CD14-positive monocyte (primary cell): ENCODE measurements around the gene LDLRAD4. TPM values are rescaled to one million over a fixed set of nuclear protein-coding genes. Genes with fewer than 3 reads are reported as not detected.
A peak's percentile ranks its signal among the peaks of the same experiment; 100 is the strongest.

Source experiments
- DNase-seq, 3 donors: peaks; one replicate each; pipeline ENCODE4 v3.0.0-alpha.2; 2011 to 2022
- H2AFZ ChIP-seq: 2 replicates; pipeline ENCODE4 v1.6.0; 2012; ENCODE audit warnings: mild to moderate bottlenecking, low read depth, low read length, inconsistent platforms; ENCODE audit not compliant: insufficient read depth, poor library complexity, severe bottlenecking
- H3K27ac ChIP-seq, 2 donors: 1 replicate in 1 of 2; 2 replicates in 1 of 2; pipeline ENCODE4 v1.5.1; 2012 to 2013; ENCODE audit warnings: low read length in 2 of 2, control low read depth in 1 of 2, inconsistent platforms in 1 of 2, low read depth in 1 of 2, mild to moderate bottlenecking in 1 of 2
- H3K27me3 ChIP-seq, 2 donors: one replicate each; pipeline versions ENCODE4 v1.6.0 to v1.6.1; 2011 to 2013; ENCODE audit warnings: low read length in 2 of 2; ENCODE audit not compliant: control insufficient read depth in 2 of 2, insufficient read depth in 2 of 2
- H3K36me3 ChIP-seq, 2 donors: replicated peaks in 1 of 2; 1 replicate in 1 of 2; 2 replicates in 1 of 2; pipeline versions ENCODE4 v1.5.1 to v1.6.1; 2012 to 2013; ENCODE audit warnings: low read length in 2 of 2, control low read depth in 1 of 2, inconsistent platforms in 1 of 2, mild to moderate bottlenecking in 1 of 2; ENCODE audit not compliant: insufficient read depth in 2 of 2, control insufficient read depth in 1 of 2
- H3K4me1 ChIP-seq, 2 donors: 1 replicate in 1 of 2; 2 replicates in 1 of 2; pipeline versions ENCODE4 v1.5.1 to v1.6.1; 2012 to 2013; ENCODE audit warnings: low read length in 2 of 2, control low read depth in 1 of 2, inconsistent platforms in 1 of 2, mild to moderate bottlenecking in 1 of 2, moderate library complexity in 1 of 2; ENCODE audit not compliant: insufficient read depth in 2 of 2, control insufficient read depth in 1 of 2
- H3K4me2 ChIP-seq: replicated peaks from 2 replicates; pipeline ENCODE3; 2012; ENCODE audit warnings: low read length, moderate library complexity, mild to moderate bottlenecking; ENCODE audit not compliant: poor library complexity, severe bottlenecking; ENCODE audit errors: extremely low read depth
- H3K4me3 ChIP-seq, 3 experiments: fragments of 200-600 bp in 1 of 3; sonication (generic) in 1 of 3; replicated peaks in 1 of 3; 1 replicate in 2 of 3; 2 replicates in 1 of 3; pipeline ENCODE4 v1.5.1; 2011 to 2013; ENCODE audit warnings: low read length in 3 of 3, mild to moderate bottlenecking in 3 of 3, control low read depth in 2 of 3, low read depth in 2 of 3, inconsistent platforms in 1 of 3, moderate library complexity in 1 of 3
- H3K79me2 ChIP-seq: 2 replicates; pipeline ENCODE4 v1.6.0; 2012; ENCODE audit warnings: mild to moderate bottlenecking, control low read depth, inconsistent platforms, low read length, moderate library complexity; ENCODE audit not compliant: insufficient read depth
- H3K9ac ChIP-seq: 2 replicates; pipeline ENCODE4 v1.6.0; 2017; ENCODE audit warnings: low read length, mild to moderate bottlenecking; ENCODE audit not compliant: insufficient read depth, poor library complexity, severe bottlenecking
- H3K9me3 ChIP-seq, 2 donors: replicated peaks in 1 of 2; 1 replicate in 1 of 2; 2 replicates in 1 of 2; pipeline versions ENCODE4 v1.5.1 to v1.6.1; 2012 to 2013; ENCODE audit warnings: low read length in 2 of 2, control low read depth in 1 of 2; ENCODE audit not compliant: control insufficient read depth in 1 of 2, insufficient read depth in 1 of 2
- H4K20me1 ChIP-seq: 2 replicates; pipeline ENCODE4 v1.6.0; 2012; ENCODE audit warnings: mild to moderate bottlenecking, low read length, control low read depth, moderate library complexity; ENCODE audit not compliant: insufficient read depth
- H3K27ac Mint-ChIP-seq, 7 donors: one replicate each; pipeline ENCODE4 v1.8.0; 2020; ENCODE audit warnings: mild to moderate bottlenecking in 7 of 7, mixed read lengths in 7 of 7, moderate library complexity in 6 of 7, inconsistent platforms in 2 of 7
- H3K27me3 Mint-ChIP-seq, 3 donors: one replicate each; pipeline ENCODE4 v1.8.0; 2021 to 2022; ENCODE audit warnings: low read depth in 3 of 3, mild to moderate bottlenecking in 3 of 3, mixed read lengths in 3 of 3, moderate library complexity in 3 of 3, inconsistent platforms in 1 of 3
- H3K36me3 Mint-ChIP-seq, 2 donors: one replicate each; pipeline ENCODE4 v1.8.0; 2020; ENCODE audit warnings: mixed read lengths in 2 of 2, inconsistent platforms in 1 of 2, mild to moderate bottlenecking in 1 of 2
- H3K4me1 Mint-ChIP-seq: one replicate; pipeline ENCODE4 v1.8.0; 2020; ENCODE audit warnings: mild to moderate bottlenecking, mixed read lengths
- H3K4me3 Mint-ChIP-seq, 2 donors: one replicate each; pipeline ENCODE4 v1.8.0; 2020; ENCODE audit warnings: mild to moderate bottlenecking in 2 of 2, mixed read lengths in 2 of 2, moderate library complexity in 1 of 2
- H3K9me3 Mint-ChIP-seq, 7 donors: one replicate each; pipeline ENCODE4 v1.8.0; 2020 to 2022; ENCODE audit warnings: mixed read lengths in 7 of 7, mild to moderate bottlenecking in 6 of 7, moderate library complexity in 6 of 7, inconsistent platforms in 2 of 7
- CTCF ChIP-seq: fragments of 200-600 bp; IDR thresholded peaks from one replicate; pipeline ENCODE4 v1.8.0; 2022; ENCODE audit warnings: antibody characterized with exemption, mild to moderate bottlenecking
- WGBS: methylation state at CpG from one replicate; pipeline ENCODE4 v1.1.5; 2013; ENCODE audit warnings: missing lambda C conversion rate; ENCODE audit not compliant: insufficient coverage; 5-methylcytosine and 5-hydroxymethylcytosine counted together
- intact Hi-C, 2 donors: fragments of 100-400 bp; cut with micrococcal nuclease; formaldehyde crosslinking; loops; one replicate each; pipeline versions ENCODE4 v1.15.0 to v1.15.1; 2023
- polyA plus RNA-seq, 3 donors: library from polyadenylated mRNA; depleted of rRNA in 1 of 3; unstranded in 2 of 3; stranded (reverse) in 1 of 3; fragments of 300-500 nt in 2 of 3; fragments of >200 nt in 1 of 3; fragmentation: Illumina TruSeq in 2 of 3; gene quantifications; 1 replicate in 2 of 3; 2 replicates in 1 of 3; pipeline ENCODE4 v1.2.3, GENCODE V29; 2012 to 2021

LDLRAD4 gene
- polyA plus RNA-seq, 3 donors, result 13.5 to 15.4 (median 13.8) TPM

- peak overlapping the region in 1 of 7 donors; percentile 62 for H3K27ac Mint-ChIP-seq
- TF ChIP-seq CTCF, result no peak
- H3K4me1 Mint-ChIP-seq, result peaks cover 15% of the 10 kb centered on the region
Measured at GRCh38 chr18:13628211-13628610, 409.7 kb downstream of the LDLRAD4 start.

GRCh38 chr18:13629841-13630715, 411.5 kb downstream of the LDLRAD4 start:
- WGBS, result 46% methylated on average over 5 of the region's 8 CpGs
- Mint-ChIP-seq H3K36me3 (peaks cover 14 to 21% of the 10 kb centered on the region in 2 donors), H3K27ac (peak overlapping the region in 6 of 7 donors; percentile 1 to 53 (median 42)), H3K4me1 (peaks cover 6% of the 10 kb centered on the region), H3K9me3 (peaks cover 4 to 16% (median 8%) of the 10 kb centered on the region in 7 donors), H3K4me3 (no peak overlapping the region), H3K27me3 (peaks cover 0 to 4% (median 3%) of the 10 kb centered on the region in 3 donors)
- Histone ChIP-seq H3K27me3 (no peaks in the 10 kb centered on the region), H3K4me3 (no peak overlapping the region), H3K4me2 (no peak overlapping the region), H3K36me3 (peaks cover 0 to 6% of the 10 kb centered on the region in 2 donors), H3K79me2 (no peaks in the 10 kb centered on the region), H3K9ac (no peak overlapping the region), H3K9me3 (peaks cover 5 to 20% of the 10 kb centered on the region in 2 donors), H2AFZ (no peak overlapping the region), H3K4me1 (peaks cover 0 to 4% of the 10 kb centered on the region in 2 donors), H3K27ac (no peak overlapping the region), H4K20me1 (no peaks in the 10 kb centered on the region)
- peak; percentile 84 for TF ChIP-seq CTCF
- DNase-seq, result peak; percentile 54 to 70 (median 60)
- intact Hi-C loops, result loop anchor here in 1 of 2 donors (10.0 kb wide), 2 partner anchors 155 to 415 kb away; partner anchors contain the start of gene LDLRAD4

More at GRCh38 chr18:13628211-13628610, 409.7 kb downstream of the LDLRAD4 start:
- H3K9me3 Mint-ChIP-seq, result peaks cover 4 to 14% (median 8%) of the 10 kb centered on the region in 7 donors
- no peak overlapping the region for H3K27ac ChIP-seq
- H3K4me3 Mint-ChIP-seq, result no peak overlapping the region
- intact Hi-C loops, result loop anchor here in 1 of 2 donors (10.0 kb wide), 2 partner anchors 153 to 413 kb away; partner anchors contain the start of gene LDLRAD4
- H3K9ac ChIP-seq, result no peak overlapping the region
- H3K79me2 ChIP-seq, result no peaks in the 10 kb centered on the region
- H3K9me3 ChIP-seq, result peaks cover 5 to 13% of the 10 kb centered on the region in 2 donors
- no peaks in the 10 kb centered on the region for H3K27me3 ChIP-seq
- H3K4me1 ChIP-seq, result peaks cover 10 to 16% of the 10 kb centered on the region in 2 donors
- H2AFZ ChIP-seq, result no peak overlapping the region
- 55% methylated on average over 6 of the region's 9 CpGs for WGBS
- H3K27me3 Mint-ChIP-seq, result peaks cover 0 to 4% (median 3%) of the 10 kb centered on the region in 3 donors
- no peak for DNase-seq
- no peak overlapping the region for H3K4me2 ChIP-seq
- no peaks in the 10 kb centered on the region for H4K20me1 ChIP-seq
- peaks cover 0 to 6% of the 10 kb centered on the region in 2 donors for H3K36me3 ChIP-seq
- H3K36me3 Mint-ChIP-seq, result peaks cover 17 to 24% of the 10 kb centered on the region in 2 donors
- H3K4me3 ChIP-seq, result no peak overlapping the region
